ENCODE measurements around the gene PNKD.
"Not testable (repeated sequence)": the region's sequence is repeated elsewhere in the genome, so short reads cannot be mapped to it uniquely, and the experiment has no call there.

Gene PNKD

DNA sequence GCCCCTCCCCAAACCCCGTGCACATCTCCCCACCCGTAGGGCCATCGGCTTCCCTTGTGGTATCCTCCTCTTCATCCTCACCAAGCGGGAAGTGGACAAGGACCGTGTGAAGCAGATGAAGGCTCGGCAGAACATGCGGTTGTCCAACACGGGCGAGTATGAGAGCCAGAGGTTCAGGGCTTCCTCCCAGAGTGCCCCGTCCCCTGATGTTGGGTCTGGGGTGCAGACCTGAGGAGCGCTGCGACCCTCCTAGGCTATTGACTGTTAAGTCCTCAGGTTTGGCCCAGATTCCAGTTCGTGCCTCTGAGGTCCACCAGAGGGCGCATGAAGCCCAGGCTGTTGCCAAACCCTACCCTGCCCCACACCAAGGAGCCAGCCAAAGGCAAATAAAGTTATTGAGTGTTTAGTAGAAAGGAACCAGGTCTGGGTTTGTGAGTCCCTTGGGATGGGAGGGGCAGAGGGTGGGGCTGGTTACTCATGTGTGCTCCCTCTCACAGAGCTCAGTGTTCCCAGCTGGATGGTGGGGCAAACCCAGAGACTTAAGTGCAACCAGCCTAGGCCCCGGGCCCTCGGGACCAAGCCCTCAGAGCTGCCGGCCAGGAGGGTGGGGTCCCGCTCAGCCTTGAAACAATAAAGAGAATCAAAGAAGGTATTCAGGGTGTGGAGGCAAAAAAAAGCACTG lies 2.4 kb downstream of the PNKD start:
- peak; percentile 55 to 59 for DNase-seq (ENCODE audit: low read depth in 2 of 2)

DNA sequence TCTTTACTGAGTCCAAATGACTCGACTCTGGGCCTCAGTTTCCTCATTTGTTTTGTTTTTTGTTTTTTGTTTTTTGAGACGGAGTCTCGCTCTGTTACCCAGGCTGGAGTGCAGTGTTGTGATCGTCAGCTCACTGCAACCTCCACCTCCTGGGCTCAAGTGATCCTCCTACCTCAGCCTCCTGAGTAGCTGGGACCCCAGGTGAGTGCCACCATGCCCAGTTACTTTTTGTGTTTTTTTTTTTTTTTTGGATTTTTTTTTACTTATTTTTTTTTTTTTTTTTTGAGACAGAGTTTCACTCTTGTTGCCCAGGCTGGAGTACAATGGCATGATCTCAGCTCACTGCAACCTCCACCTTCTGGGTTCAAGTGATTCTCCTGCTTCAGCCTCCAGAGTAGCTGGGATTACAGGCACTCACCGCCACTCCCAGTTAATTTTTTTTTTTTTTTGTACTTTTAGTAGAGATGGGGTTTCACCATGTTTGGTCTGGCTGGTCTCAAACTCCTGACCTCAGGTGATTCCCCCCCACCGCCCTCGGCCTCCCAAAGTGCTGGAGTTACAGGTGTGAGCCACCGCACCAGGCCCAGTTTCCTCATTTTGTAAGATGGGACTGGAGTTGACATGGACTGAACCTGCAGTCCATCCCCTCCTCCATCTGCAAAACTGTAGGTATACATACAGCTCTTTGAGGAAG lies 3.0 kb downstream of the PNKD start:
- DNase-seq (ENCODE audit: low read depth in 2 of 2), result not testable (repeated sequence)

DNA sequence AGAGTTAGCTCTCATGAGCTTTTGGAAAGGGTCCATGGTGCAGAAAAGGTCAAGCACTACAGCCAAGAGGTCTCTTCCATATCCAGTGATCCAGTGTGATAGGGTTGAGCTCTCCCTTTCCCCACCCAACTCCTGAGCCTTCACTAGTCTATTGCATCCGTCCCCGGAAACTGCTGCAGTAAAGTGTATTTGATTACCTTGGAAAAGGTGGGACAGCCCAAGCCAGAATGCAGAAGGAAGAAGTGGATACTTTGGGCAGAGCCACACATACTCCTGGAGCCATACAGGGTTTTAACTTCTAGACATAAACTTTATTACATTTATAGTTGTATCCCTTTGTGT lies 3.6 kb downstream of the PNKD start:
- DNase-seq (ENCODE audit: low read depth in 2 of 2), result no peak

DNA sequence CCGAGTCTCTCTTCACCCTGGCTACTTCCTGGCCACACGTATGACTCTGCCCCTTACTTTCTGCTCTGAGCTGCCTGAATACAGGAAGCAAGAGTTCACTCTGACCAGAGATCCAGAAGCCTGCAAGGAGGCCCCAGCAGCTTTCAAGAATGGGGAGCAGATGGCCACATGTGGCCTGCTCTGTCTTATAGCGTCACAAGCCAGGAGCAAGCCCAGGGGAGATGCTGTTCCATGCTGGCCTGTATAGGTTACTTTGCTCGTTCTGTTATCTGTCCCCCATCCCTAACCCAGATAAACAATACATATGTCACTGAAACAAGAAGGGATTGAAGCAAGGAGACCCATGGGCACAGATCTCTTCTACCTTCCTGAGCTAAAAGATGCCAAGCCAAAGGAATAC lies 4.3 kb downstream of the PNKD start:
- DNase-seq (ENCODE audit: low read depth in 2 of 2), result no peak

DNA sequence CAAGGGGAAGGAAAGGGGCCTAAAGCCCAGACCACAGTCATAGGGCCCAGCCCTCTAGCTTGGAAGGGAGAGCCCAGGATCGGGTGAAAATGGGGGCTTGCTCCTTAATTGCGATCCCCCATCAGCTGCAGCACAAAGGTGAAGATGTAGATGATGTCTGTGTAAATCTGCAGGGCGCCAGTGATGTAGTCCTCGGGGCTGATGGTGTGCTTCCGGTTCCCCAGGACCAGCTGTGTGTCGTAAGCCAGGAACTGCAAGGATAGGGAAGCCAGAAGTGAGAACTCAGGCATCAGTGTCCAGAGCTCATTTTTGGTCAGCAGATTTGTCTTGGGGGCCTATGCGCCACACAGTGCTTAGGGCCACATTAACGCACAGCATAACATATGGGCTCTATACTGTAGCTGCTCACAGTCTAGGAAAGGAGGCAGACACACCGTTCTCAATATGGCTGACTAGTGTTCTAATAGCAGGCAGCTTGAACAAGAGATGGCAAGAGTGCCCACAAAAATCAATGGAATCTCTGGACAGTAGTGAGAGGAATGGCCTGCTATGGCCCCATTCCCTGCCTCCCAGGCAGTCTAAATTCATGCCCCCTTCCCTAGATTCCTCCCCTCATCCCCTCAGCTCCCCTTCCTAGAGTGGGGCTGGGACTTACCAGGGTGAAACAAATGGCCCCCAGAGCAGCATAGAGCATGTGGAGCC lies 5.2 kb downstream of the PNKD start:
- DNase-seq (ENCODE audit: low read depth in 2 of 2), result no peak

DNA sequence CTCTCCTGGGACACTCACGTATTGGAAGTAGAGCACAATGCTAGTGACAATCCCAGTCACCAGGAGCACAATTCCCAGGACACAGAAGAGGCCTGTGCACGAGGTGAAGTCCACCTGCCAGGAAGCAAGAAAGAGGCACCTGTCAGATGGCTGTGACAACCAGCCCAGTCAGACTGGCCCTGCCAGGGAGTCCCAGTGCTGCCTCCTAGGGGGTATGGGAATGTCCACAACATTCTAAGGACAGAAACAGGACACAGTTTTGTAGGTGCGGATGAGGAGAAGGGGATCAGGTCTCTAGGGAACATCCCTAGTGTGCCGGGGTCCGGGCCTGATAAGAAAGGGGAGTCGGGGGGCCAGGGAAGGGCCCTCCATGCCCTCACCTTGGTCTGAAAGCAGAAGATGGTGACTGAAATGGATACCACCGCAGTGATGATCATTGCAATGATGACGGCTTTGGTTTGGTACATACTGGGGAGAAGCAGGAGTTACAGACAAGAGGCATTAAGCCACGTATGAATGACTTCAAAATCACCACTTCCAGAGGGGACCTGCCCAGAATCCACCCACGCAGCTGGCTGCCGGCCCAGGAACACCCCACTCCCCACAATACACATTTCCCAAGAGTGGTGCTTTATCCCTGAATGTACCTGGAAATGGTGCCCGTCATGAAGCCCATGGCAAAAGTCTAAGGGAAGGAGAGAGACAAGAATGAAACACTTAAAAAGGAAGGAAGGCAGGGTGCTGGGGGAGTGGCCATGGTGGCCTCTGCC lies 6.9 kb downstream of the PNKD start:
- DNase-seq (ENCODE audit: low read depth in 2 of 2), result no peak

DNA sequence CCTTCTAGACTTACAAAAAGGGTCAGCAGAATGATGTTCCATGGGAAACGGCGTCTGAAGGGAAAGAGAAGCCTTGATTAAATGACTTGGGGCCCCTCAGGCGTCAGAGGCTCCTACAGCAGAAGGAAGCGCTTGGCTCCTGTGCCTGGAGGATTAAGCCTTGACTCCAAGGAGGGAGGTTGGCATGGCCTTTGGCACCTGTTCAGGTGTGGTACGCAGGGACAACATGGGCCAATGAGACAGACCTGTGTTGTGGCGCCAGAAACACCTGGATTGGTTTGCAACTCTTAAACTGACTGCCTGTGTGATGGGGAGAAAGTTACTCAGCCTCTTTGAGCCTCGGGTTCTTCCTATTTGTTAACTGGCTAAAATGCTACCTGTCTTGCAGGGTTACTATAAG lies 7.6 kb downstream of the PNKD start:
- no peak for DNase-seq (ENCODE audit: low read depth in 2 of 2)

DNA sequence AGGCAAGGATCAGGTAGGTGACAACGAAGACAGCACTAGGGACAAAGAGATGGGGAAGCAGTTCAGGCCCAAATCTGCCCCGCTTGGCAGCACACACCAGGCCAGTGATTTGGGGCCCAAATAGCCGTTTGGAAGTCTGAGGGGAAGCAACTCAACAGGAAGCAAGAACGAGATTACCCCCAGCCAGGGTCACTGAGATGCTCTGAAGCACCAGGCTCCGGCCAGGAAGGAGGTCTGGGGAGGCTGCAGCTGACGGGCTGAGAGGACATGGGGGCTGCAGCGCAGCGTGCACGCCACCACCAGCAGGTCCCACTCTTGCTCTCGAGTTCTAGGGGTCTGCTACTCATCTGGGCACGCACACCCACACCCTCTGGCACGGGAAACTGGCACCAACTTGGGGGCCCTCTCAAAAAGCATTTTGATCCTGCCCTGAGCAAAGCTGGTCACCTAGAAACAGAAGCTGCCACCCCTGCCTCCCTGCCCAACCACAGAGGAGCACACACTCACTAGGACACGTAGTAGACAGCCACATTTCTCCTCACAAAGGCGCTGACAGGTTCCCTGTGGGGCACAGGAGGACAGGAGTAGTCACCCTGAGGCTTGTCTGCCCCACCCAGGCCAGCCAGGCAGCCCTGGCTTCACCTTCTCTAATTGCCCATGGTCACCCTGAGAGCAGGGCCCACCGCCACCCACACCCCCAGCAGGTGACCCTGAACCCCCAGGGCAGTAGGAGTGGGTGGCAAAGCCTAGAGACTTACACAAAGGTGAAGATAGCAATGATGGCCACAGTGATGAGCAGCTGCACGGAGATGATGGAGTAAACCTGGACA lies 8.4 kb downstream of the PNKD start:
- DNase-seq (ENCODE audit: low read depth in 2 of 2), result no peak

DNA sequence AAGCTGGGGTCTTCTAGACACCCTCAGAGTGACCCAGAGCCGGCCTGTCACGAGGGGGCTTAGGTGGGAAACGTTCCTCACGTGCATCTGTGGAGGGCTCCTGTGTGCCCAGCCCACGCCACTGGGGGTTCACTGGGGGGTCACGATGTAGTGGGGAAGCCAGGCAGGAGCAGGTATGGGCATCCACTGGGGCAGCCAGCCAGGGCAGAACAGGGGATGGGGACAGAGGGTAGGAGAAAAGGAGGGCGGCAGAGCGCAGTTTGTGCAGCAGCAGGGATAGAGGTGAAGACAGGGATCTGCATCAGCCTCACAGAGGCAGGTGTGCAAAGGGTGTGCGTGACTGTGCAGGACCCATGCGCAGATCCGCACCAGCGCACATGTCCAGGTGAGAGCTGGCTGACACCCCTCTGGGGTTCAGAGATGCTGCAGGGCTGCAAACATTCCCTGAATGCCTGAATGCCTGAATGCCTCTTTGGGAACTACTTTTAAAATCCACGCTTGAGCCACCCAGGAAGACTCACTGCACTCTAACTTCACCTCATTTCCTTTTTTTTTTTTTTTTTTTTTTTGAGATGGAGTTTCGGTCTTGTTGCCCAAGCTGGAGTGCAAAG lies 10.0 kb downstream of the PNKD start:
- DNase-seq (ENCODE audit: low read depth in 2 of 2), result no peak

DNA sequence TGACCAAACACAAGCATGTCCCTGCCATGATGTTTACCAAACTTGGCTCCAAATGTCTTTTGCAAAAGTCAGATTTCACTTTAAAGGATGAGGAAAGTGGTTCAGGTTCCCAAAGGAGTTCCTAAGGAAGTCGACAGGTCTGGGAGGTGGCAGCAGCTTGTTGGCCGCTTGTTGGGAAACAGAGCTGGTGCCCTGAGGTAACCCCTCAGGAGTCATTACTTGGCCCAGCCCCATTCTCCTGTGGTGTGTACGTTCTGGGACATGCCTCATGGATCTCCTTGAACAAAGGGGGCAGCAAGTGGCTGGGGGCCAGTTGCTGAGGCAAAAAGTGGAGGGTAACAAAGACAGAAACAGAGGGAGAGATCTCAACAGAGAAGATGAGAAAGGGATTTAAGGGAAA lies 11.1 kb downstream of the PNKD start:
- no peak for DNase-seq (ENCODE audit: low read depth in 2 of 2)

DNA sequence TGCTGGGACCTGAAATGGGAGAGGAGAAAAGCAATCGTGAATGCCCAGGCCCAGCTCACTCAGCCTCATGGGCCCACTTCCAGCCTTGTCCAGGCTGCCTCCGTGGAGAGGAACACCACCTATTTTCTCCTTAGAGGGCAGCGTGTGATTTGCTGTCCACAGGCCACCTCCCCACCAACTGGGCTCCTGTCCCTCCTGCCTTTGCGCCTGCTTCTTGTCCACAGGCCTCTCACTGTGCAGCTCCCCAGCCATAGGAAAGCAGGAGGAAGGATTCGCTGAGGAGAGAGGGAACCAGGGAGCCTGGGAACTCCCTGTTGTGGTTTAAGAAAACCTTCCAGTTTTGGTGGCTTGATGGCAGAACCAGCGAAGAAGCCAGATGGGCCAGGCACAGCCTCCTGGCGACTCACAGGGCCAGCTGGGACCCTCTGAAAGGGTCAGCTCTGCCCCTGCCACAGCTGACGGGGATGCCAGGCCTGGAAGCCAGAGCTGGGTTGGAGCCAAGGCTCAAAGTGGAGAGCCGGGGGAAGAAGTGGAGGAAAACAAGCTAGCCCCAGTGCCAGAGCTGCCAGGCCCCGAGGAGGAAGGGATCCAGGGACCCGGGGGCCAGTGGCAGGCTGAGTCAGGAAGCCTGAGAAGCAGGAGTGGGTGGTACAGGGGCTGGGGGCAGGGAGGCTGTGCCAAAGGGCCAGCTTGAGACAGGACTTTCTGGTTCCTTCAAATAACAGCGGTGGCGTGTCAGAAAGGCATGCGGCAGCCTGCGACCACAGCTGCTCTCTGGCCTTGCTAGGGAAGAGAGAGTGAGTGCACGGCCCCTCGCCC lies 12.1 kb downstream of the PNKD start:
- DNase-seq (ENCODE audit: low read depth in 2 of 2), result no peak

DNA sequence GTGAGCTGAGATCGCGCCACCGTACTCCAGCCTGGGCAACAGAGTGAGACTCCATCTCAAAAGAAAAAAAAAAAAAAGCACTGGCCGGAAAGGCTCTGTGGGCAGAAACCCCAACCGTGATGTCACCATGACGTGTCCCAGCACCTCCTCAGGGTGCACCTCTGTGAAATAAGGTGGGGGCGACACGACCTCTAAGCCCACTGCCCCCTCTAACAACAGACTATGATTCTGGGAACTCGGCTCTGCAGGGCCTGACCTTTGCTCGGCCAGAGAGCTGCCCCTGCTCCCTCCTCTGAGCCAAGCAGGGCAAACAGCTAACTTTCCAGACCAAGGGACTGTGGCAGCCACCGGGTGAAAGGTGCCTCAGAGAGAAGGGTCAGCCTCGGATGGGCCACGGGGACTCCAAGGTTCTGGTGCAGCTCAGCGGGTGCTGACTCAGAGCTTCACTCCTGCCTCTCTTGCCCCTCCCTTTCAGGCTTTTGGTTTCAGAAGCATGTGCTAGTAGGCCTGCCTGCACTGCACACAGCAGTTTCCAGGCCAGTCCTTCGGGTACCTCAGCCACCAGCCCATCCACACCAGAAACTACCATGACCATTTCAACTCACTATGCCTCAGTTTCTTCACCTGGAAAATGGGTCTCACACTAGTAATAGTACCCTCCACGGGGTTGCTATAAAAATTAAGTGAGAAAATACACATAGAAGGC lies 13.9 kb downstream of the PNKD start:
- DNase-seq (ENCODE audit: low read depth in 2 of 2), result peak in 1 of 2 donors; percentile 54

DNA sequence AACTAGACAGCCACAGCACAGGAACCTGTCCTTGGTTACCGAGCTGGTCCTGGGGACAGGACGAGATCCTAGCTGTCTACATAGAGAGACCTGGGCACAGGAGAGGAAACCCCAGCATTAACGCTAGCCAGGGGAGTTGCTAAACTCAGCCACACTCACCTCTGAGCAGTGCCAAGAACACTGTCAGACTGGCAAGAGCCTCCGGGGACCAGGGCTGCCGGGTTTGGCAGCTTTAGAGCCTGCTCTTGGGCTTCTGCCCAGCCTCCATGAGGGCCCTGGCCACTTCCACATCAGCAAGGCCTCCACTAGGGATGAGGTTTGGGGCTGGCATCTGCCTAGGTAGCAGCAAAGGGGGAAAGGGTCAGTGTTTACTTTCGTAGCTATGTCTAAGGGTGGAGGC lies 15.3 kb downstream of the PNKD start:
- no peak for DNase-seq (ENCODE audit: low read depth in 2 of 2)

DNA sequence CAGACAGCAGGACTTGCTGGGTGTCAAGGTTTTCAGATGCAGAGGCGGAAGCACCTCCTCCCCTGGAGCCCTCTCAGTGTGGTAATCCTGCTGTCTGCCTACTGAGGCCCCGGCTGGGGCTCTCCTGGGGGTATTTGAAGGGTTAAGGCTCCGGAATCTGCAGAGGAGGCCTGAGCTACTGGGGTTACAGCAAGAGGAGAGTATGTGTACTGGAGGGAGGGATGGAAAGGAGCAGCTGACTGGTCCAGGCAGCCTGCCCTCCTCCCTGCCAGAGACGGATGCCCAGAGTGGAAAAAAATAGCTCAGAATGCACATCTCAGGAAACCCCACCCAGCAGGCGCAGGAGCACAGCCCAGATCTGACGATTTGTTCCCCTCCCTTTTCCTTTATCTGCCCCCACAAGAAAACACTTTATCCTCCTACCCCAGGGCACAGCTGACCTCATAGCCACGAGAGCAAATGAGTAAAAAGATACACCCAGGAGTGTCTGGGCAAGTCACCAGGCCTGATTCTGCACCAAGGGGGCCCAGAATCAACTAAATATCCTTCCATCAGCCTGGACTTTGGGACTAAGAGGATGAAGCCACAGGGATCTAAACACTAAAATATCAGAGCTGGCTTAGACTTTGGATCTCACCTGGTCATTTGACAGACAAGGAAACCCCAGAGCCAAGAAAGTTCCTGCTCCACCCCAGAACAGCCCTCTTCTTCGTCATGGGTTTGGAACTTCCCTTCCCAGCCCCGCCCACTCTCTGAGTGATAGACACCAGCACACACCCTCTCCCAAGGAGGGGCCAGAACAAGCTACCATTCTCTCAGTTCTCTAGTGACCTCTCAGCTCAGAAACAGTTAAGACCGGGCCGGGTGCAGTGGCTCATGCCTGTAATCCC lies 16.5 kb downstream of the PNKD start:
- peak; percentile 71 to 76 for DNase-seq (ENCODE audit: low read depth in 2 of 2)

DNA sequence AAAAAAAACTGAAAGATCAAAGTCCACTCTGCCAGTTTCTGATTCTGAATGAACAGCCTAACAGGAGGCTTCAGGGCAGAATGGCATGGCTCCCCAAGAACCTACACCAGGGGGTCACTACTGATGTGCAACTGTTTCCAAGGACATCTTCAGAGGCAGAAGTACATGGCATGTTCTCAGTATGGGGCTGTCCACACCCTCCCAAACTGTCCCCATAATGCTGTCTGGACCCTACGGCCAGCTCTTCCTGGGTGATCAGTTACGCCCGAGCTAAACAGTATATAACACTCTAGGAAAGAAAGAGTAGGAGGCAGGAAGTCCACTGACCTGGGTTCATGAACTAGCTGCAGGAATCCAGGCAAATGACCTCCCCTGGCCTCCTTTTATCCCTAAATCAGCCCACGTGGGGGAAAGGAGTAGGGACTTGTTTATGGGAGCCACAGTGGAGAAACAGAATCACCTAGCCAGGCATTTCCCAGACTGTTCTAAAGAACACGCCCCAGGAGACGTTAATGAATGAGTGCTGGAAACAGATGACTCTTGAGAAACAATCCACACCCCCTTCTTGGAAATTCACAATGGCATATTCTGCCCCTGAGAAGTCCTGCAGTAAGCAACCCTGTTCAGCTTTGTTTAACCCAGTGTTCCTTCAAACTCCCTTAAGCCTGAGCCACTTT lies 19.5 kb downstream of the PNKD start:
- no peak for DNase-seq (ENCODE audit: low read depth in 2 of 2)

DNA sequence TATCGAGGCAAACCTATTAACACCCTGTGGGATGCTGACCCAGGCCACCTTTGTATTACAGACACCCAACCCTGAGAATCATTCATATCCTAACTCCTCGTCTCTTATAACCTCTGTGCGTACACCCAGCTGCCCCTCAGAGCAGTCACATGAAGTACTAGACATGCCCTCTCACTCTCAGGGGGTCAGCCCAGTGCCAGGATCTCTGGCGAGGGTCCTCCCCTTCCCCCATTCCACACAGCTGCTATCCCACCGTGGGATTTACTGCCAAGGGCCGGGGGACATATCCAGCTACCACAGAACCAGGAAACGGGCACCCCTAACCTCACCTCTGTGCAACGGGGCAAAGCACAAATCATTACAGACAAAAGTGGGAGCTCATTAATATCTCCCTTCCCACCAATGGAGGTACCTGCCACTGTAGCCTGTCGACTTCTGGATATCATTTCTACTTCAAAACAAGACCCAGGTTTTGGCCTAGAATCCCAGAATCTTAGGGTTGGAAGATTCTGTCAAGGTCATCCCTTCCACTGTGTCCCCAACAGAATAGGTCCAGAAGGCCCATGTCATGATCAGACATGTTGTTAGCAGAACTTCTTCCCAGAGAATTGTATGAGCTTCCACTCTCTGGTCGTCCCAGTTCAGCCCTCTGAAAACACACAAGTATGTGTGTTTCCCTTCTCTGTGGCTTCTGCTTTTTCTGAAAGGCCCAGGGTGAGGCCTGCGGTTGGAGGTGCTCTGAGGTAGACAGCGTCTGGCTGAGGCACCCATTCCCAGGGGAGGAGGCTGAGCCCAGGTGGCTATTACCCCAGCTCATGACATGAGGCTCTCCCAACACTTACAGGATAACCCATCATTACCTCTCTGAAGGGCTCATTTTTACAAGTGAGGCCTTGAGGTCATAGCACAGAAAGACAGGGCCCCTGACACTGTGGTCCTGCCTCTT lies 20.3 kb downstream of the PNKD start:
- DNase-seq (ENCODE audit: low read depth in 2 of 2), result no peak
